Caco-2 (cell line): ENCODE measurements around the gene FAM118B. TPM values are rescaled to one million over a fixed set of nuclear protein-coding genes. Genes with fewer than 3 reads are reported as not detected.

Experiments
- BruUV-seq: library from RNA; stranded (reverse); fragments of 400-500 nt; replicated peaks from 2 replicates; lab custom pipeline; 2021; lab: Mats Ljungman, UMichigan
- CTCF ChIA-PET: fragments of 300-600 bp; sonication (Branson Sonifier 250); formaldehyde crosslinking; loops from one replicate; lab custom pipeline; 2022; ENCODE audit warnings: antibody characterized with exemption; lab: Charles Lee
- POLR2A ChIA-PET: fragments of 300-600 bp; sonication (Branson Sonifier 250); formaldehyde crosslinking; loops from one replicate; lab custom pipeline; 2022; ENCODE audit warnings: antibody characterized with exemption; lab: Charles Lee
- DNase-seq, 2 experiments: peaks; one replicate each; pipeline versions ENCODE4 v3.0.0 to v3.0.0-alpha.2; 2020 to 2022
- H3K27me3 ChIP-seq: replicated peaks from 2 replicates; pipeline ENCODE4 v1.6.0; 2011; ENCODE audit warnings: low read length; ENCODE audit not compliant: control insufficient read depth, insufficient read depth
- H3K36me3 ChIP-seq: 2 replicates; pipeline ENCODE4 v1.5.1; 2011; ENCODE audit warnings: low read length; ENCODE audit not compliant: control insufficient read depth, insufficient read depth
- H3K4me1 ChIP-seq: fragments of 250-450 bp; sonication (Bioruptor Pico); 2 replicates; pipeline ENCODE4 v1.5.1; 2020; ENCODE audit warnings: mild to moderate bottlenecking
- H3K4me3 ChIP-seq: 2 replicates; pipeline ENCODE4 v1.5.1; 2011; ENCODE audit warnings: low read depth, mild to moderate bottlenecking, control low read depth, low read length
- H3K9me3 ChIP-seq: fragments of 250-450 bp; sonication (Bioruptor Pico); 2 replicates; pipeline ENCODE4 v1.5.1; 2020; ENCODE audit warnings: mild to moderate bottlenecking, moderate library complexity
- H3K27ac Mint-ChIP-seq: one replicate; pipeline ENCODE4 v1.8.0; 2022; ENCODE audit warnings: mixed read lengths; ENCODE audit not compliant: unreplicated experiment
- H3K27me3 Mint-ChIP-seq: one replicate; pipeline ENCODE4 v1.8.0; 2022; ENCODE audit warnings: mixed read lengths; ENCODE audit not compliant: insufficient read depth, unreplicated experiment
- H3K36me3 Mint-ChIP-seq: one replicate; pipeline ENCODE4 v1.8.0; 2022; ENCODE audit warnings: mild to moderate bottlenecking, mixed read lengths; ENCODE audit not compliant: insufficient read depth, unreplicated experiment
- H3K4me1 Mint-ChIP-seq: one replicate; pipeline ENCODE4 v1.8.0; 2022; ENCODE audit warnings: low read depth, mixed read lengths; ENCODE audit not compliant: unreplicated experiment
- H3K4me3 Mint-ChIP-seq: one replicate; pipeline ENCODE4 v1.8.0; 2022; ENCODE audit warnings: mild to moderate bottlenecking, moderate library complexity, mixed read lengths; ENCODE audit not compliant: unreplicated experiment
- H3K9me3 Mint-ChIP-seq: one replicate; pipeline ENCODE4 v1.8.0; 2022; ENCODE audit warnings: mixed read lengths; ENCODE audit not compliant: unreplicated experiment
- CTCF ChIP-seq, 2 experiments: fragments of 200-600 bp in 1 of 2; IDR thresholded peaks; 1 replicate in 1 of 2; 2 replicates in 1 of 2; pipeline versions ENCODE4 v1.5.1 to v1.8.0; 2011 to 2022; ENCODE audit warnings: antibody characterized with exemption in 1 of 2, control low read depth in 1 of 2, inconsistent platforms in 1 of 2, low read depth in 1 of 2, low read length in 1 of 2, mild to moderate bottlenecking in 1 of 2, moderate library complexity in 1 of 2; ENCODE audit not compliant: insufficient read depth in 1 of 2, severe bottlenecking in 1 of 2, unreplicated experiment in 1 of 2
- intact Hi-C: fragments of 100-400 bp; cut with micrococcal nuclease; formaldehyde crosslinking; loops from one replicate; pipeline ENCODE4 v1.10.0; 2022; ENCODE audit not compliant: unreplicated experiment
- total RNA-seq: library from RNA; stranded (reverse); gene quantifications from 2 replicates; pipeline ENCODE4 v1.2.3, GENCODE V29; 2022

Gene FAM118B
- total RNA-seq, 1 experiment from 2014 or later: 36.5 TPM

GRCh38 chr11:126185259-126186024, 26.1 kb upstream of the FAM118B start:
- Mint-ChIP-seq H3K9me3 (no peaks in the 10 kb centered on the region), H3K4me1 (no peaks in the 10 kb centered on the region), H3K36me3 (no peaks in the 10 kb centered on the region), H3K4me3 (no peak overlapping the region), H3K27ac (peak overlapping the region; percentile 56), H3K27me3 (no peaks in the 10 kb centered on the region)
- ChIA-PET CTCF (no interaction called here), POLR2A (no interaction called here)
- Histone ChIP-seq H3K9me3 (no peaks in the 10 kb centered on the region), H3K4me3 (no peak overlapping the region), H3K36me3 (peaks cover 2% of the 10 kb centered on the region; the same call in 1 of the 2 replicates), H3K4me1 (0 out of 2 replicates have a peak, but pooled peaks cover 4% of the 10 kb centered on the region), H3K27me3 (no peaks in the 10 kb centered on the region)
- BruUV-seq: no TSS peak
- TF ChIP-seq CTCF (IDR thresholded peaks at IDR 0.05; ENCODE audit: insufficient read depth in 1 of 2, low read depth in 1 of 2, low read length in 1 of 2, severe bottlenecking in 1 of 2, unreplicated experiment in 1 of 2): no peak
- intact Hi-C loops: loop anchor here (2.0 kb wide), 1 partner anchor 45 kb away; no protein-coding TSS in a partner anchor
- no peak for DNase-seq

GRCh38 chr11:126186025-126186698, 25.4 kb upstream of the FAM118B start:
- no peak overlapping the region for H3K4me3 ChIP-seq
- ChIA-PET POLR2A (no interaction called here), CTCF (no interaction called here)
- Mint-ChIP-seq H3K9me3 (no peaks in the 10 kb centered on the region), H3K4me1 (no peaks in the 10 kb centered on the region), H3K27me3 (no peaks in the 10 kb centered on the region), H3K4me3 (no peak overlapping the region), H3K36me3 (no peaks in the 10 kb centered on the region), H3K27ac (peak overlapping the region; percentile 56)
- 0 out of 2 replicates have a peak, but pooled peaks cover 4% of the 10 kb centered on the region for H3K4me1 ChIP-seq
- H3K9me3 ChIP-seq: no peaks in the 10 kb centered on the region
- no peaks in the 10 kb centered on the region for H3K27me3 ChIP-seq
- intact Hi-C loops: loop anchor here (2.0 kb wide), 1 partner anchor 45 kb away; no protein-coding TSS in a partner anchor
- no peak for DNase-seq
- BruUV-seq: no TSS peak
- no peak for TF ChIP-seq CTCF (IDR thresholded peaks at IDR 0.05; ENCODE audit: insufficient read depth in 1 of 2, low read depth in 1 of 2, low read length in 1 of 2, severe bottlenecking in 1 of 2, unreplicated experiment in 1 of 2)
- peaks cover 3% of the 10 kb centered on the region for H3K36me3 ChIP-seq

GRCh38 chr11:126186708-126187529, 24.7 kb upstream of the FAM118B start:
- peaks cover 3% of the 10 kb centered on the region for H3K36me3 ChIP-seq
- ChIA-PET CTCF (interaction anchor here (0.6 to 1.0 kb wide), 2 partner anchors 125 to 174 kb away, joined by 3 read pairs; no protein-coding TSS in a partner anchor), POLR2A (no interaction called here)
- Mint-ChIP-seq H3K27me3 (no peaks in the 10 kb centered on the region), H3K4me1 (no peaks in the 10 kb centered on the region), H3K4me3 (no peak overlapping the region), H3K36me3 (peaks cover 3% of the 10 kb centered on the region), H3K27ac (no peak overlapping the region), H3K9me3 (no peaks in the 10 kb centered on the region)
- peak in 1 of 2 experiments; percentile 21 for TF ChIP-seq CTCF (IDR thresholded peaks at IDR 0.05; ENCODE audit: insufficient read depth in 1 of 2, low read depth in 1 of 2, low read length in 1 of 2, severe bottlenecking in 1 of 2, unreplicated experiment in 1 of 2)
- intact Hi-C loops: loop anchor here (2.0 kb wide), 1 partner anchor 46 kb away; no protein-coding TSS in a partner anchor
- H3K4me3 ChIP-seq: no peak overlapping the region
- BruUV-seq: no TSS peak
- H3K4me1 ChIP-seq: 0 out of 2 replicates have a peak, but pooled peaks cover 4% of the 10 kb centered on the region
- no peak for DNase-seq
- H3K27me3 ChIP-seq: no peaks in the 10 kb centered on the region
- no peaks in the 10 kb centered on the region for H3K9me3 ChIP-seq
